Left colon (tissue), 2 donors: ENCODE results near the gene TRIP4. TPM values are rescaled to one million over a fixed set of nuclear protein-coding genes. Genes with fewer than 3 reads are reported as not detected.
A peak's percentile ranks its signal among the peaks of the same experiment; 100 is the strongest.

Experiments
- ATAC-seq: fragments of 200-7000 bp; cut with Tn5 transposase; one replicate; pipeline ENCODE4 v1.9.1; 2020; ENCODE audit warnings: mild to moderate bottlenecking, moderate library complexity
- DNase-seq, 2 donors: peaks; one replicate each; pipeline ENCODE4 v3.0.0-alpha.2; 2020
- intact Hi-C, 2 donors: fragments of 100-400 bp; cut with DNase I in 1 of 2; cut with micrococcal nuclease in 1 of 2; formaldehyde crosslinking; loops; one replicate each; pipeline versions ENCODE4 v1.11.2 to v1.14.0; 2022; cut with DNase I, micrococcal nuclease
- total RNA-seq, 2 donors: library from RNA; stranded (reverse); fragmentation: NEBNext Ultra II Directional; extraction: Animal tissue kit (Norgen Biotek cat#: 25700); gene quantifications; one replicate each; pipeline ENCODE4 v1.2.1, GENCODE V29; 2021
- donor health status: DM: no; HTN: no; CAD: no.
- donor health status: DM: yes; HTN: yes; CAD: no.

The TRIP4 gene
- total RNA-seq, 2 donors from 2014 or later, result 34.2 to 34.4 TPM

- intact Hi-C loops, result no loop called here
- DNase-seq (no peak), ATAC-seq (no peak)
Measured at GRCh38 chr15:64438653-64439447, 51.2 kb downstream of the TRIP4 start.

GRCh38 chr15:64441852-64442251 is 54.2 kb downstream of the TRIP4 start:
- intact Hi-C loops, result no loop called here
- no peak for DNase-seq
- no peak for ATAC-seq

GRCh38 chr15:64443016-64443415 is 55.4 kb downstream of the TRIP4 start:
- ATAC-seq (no peak), DNase-seq (no peak)
- intact Hi-C loops, result no loop called here

GRCh38 chr15:64443747-64444621 is 56.3 kb downstream of the TRIP4 start:
- DNase-seq (no peak), ATAC-seq (no peak)
- intact Hi-C loops, result no loop called here

GRCh38 chr15:64444836-64445235 is 57.2 kb downstream of the TRIP4 start:
- ATAC-seq (no peak), DNase-seq (no peak)
- intact Hi-C loops, result no loop called here

GRCh38 chr15:64447536-64448315 is 60.1 kb downstream of the TRIP4 start:
- intact Hi-C loops, result no loop called here
- DNase-seq (no peak), ATAC-seq (no peak)

- ATAC-seq (no peak), DNase-seq (peak in 1 of 2 donors; percentile 11)
- intact Hi-C loops, result no loop called here
Measured at GRCh38 chr15:64452988-64453688, 65.5 kb downstream of the TRIP4 start.

GRCh38 chr15:64453689-64454037 is 66.0 kb downstream of the TRIP4 start:
- ATAC-seq (no peak), DNase-seq (no peak)
- intact Hi-C loops, result no loop called here

GRCh38 chr15:64454282-64454681 is 66.6 kb downstream of the TRIP4 start:
- ATAC-seq (no peak), DNase-seq (no peak)
- intact Hi-C loops, result no loop called here

GRCh38 chr15:64455961-64456371 is 68.3 kb downstream of the TRIP4 start:
- ATAC-seq (no peak), DNase-seq (peak; percentile 16 to 31)
- intact Hi-C loops, result no loop called here

GRCh38 chr15:64456634-64457108 is 69.0 kb downstream of the TRIP4 start:
- intact Hi-C loops, result no loop called here
- no peak for DNase-seq
- no peak for ATAC-seq

- no peak for ATAC-seq
- DNase-seq, result no peak
- intact Hi-C loops, result no loop called here
Measured at GRCh38 chr15:64459066-64459781, 71.6 kb downstream of the TRIP4 start.

- ATAC-seq (peak; percentile 81), DNase-seq (peak; percentile 91 to 95)
- intact Hi-C loops, result no loop called here
Measured at GRCh38 chr15:64460206-64460723, 72.6 kb downstream of the TRIP4 start, which contains the start of gene ZNF609. Gene ZNF609, plus strand, starts transcription at chr15:64460578. Its CDS starts 38,842 bp downstream, at chr15:64499420.

GRCh38 chr15:64460724-64461720 is 73.4 kb downstream of the TRIP4 start:
- peak; percentile 58 for ATAC-seq
- intact Hi-C loops, result no loop called here
- peak; percentile 29 to 48 for DNase-seq

GRCh38 chr15:64461721-64462162 is 74.1 kb downstream of the TRIP4 start:
- ATAC-seq (peak; percentile 18), DNase-seq (peak; percentile 24 to 27)
- intact Hi-C loops, result no loop called here

- intact Hi-C loops, result no loop called here
- DNase-seq, result no peak
- ATAC-seq, result no peak
Measured at GRCh38 chr15:64462492-64462891, 74.9 kb downstream of the TRIP4 start.
